ENCODE results near the gene IL13RA2. TPM values are rescaled to one million over a fixed set of nuclear protein-coding genes. Genes with fewer than 3 reads are reported as not detected.

The IL13RA2 gene
- total and polyA plus RNA-seq, 12 donors, result 0.22 to 0.48 (median 0.32) TPM; not detected in 8

DNA sequence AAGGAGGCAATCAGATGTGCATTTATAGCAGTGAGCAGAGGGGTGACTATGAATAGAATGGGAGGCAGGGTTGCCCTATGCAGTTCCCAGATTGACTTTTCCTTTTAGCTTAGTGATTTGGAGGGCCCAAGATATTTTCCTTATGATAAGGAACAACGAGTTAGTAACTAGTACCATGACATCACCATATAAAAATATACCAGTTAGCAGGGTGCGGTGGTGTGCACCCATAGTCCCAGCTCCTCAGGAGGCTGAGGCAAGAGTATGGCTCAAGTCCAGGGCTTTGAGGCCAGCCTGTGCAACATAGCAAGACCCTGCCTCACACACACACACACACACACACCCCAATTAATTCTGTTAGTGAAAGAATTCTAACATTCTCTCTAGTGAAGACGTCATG is 53.0 kb downstream of the IL13RA2 start:
- no peak for ATAC-seq
- WGBS, 2 donors, result 38 to 49% methylated on average over 3 of the region's 3 CpGs
- H3K27ac ChIP-seq, result no peak overlapping the region
- no peaks in the 10 kb centered on the region for H3K36me3 ChIP-seq
- TF ChIP-seq, protein P1, sequence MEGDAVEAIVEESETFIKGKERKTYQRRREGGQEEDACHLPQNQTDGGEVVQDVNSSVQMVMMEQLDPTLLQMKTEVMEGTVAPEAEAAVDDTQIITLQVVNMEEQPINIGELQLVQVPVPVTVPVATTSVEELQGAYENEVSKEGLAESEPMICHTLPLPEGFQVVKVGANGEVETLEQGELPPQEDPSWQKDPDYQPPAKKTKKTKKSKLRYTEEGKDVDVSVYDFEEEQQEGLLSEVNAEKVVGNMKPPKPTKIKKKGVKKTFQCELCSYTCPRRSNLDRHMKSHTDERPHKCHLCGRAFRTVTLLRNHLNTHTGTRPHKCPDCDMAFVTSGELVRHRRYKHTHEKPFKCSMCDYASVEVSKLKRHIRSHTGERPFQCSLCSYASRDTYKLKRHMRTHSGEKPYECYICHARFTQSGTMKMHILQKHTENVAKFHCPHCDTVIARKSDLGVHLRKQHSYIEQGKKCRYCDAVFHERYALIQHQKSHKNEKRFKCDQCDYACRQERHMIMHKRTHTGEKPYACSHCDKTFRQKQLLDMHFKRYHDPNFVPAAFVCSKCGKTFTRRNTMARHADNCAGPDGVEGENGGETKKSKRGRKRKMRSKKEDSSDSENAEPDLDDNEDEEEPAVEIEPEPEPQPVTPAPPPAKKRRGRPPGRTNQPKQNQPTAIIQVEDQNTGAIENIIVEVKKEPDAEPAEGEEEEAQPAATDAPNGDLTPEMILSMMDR (IDR thresholded peaks at IDR 0.05), result no peak
- H3K9me3 ChIP-seq, result no peaks in the 10 kb centered on the region
- H3K27me3 ChIP-seq, result peaks cover 0 to 63% (median 0%) of the 10 kb centered on the region in 7 donors
- intact Hi-C loops (cut with DNase I), result loop anchor here in 2 of 10 donors (10.0 kb wide), 1 partner anchor 340 kb away; no protein-coding TSS in a partner anchor
- no peak for DNase-seq
- no peaks in the 10 kb centered on the region for H3K4me1 ChIP-seq
- no peak overlapping the region for H3K4me3 ChIP-seq

DNA sequence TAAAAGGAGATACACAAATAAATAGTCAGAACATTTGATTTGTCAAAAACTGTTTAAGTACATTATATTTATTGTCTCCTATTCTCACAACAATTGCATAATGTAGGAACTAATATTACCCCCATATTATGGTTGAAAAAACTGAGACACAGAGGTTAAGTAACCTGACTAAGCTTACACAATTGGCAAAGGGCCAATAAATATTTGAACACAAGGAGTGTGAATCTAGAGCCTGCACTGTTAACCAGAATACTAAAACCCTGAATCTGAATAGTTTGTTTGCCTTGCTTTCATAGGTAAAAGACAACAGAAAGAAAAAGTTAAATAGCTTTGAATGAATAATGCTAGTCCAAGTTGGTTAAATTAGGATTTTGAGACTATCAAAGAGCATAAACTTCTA is 55.2 kb downstream of the IL13RA2 start:
- H3K4me1 ChIP-seq, result no peaks in the 10 kb centered on the region
- H3K4me3 ChIP-seq, result no peak overlapping the region
- no peak for ATAC-seq
- H3K36me3 ChIP-seq, result no peaks in the 10 kb centered on the region
- TF ChIP-seq, protein P1 (IDR thresholded peaks at IDR 0.05), result no peak
- intact Hi-C loops (cut with DNase I), result loop anchor here in 2 of 10 donors (10.0 kb wide), 1 partner anchor 337 kb away; no protein-coding TSS in a partner anchor
- H3K27ac ChIP-seq, result no peak overlapping the region
- no peak for DNase-seq
- H3K9me3 ChIP-seq, result no peaks in the 10 kb centered on the region
- peaks cover 0 to 46% (median 0%) of the 10 kb centered on the region in 7 donors for H3K27me3 ChIP-seq

DNA sequence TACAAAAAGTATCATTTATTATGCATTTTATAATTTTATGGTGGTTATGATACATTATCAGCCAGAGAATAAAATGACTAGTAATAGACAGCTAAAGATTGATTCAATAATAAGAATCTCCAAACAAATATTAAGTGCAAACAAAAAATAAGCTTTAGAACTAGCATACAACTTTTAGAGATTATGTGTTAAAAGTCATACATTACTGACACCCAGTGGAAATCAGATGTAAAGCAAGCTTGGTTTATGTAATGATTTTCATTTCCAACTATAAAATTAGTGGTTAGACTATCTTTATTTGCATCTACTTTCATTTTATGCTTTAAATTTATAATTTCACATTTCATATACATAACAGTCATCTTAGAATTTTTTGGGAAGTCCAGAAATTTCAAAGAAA is 57.7 kb downstream of the IL13RA2 start:
- intact Hi-C loops (cut with DNase I), result loop anchor here in 8 of 10 donors (5.0 to 10.0 kb wide), 5 partner anchors 185 to 347 kb away; no protein-coding TSS in a partner anchor
- Histone ChIP-seq H3K4me1 (no peaks in the 10 kb centered on the region), H3K36me3 (no peaks in the 10 kb centered on the region), H3K27me3 (peaks cover 0 to 21% (median 0%) of the 10 kb centered on the region in 7 donors), H3K9me3 (no peaks in the 10 kb centered on the region), H3K4me3 (no peak overlapping the region), H3K27ac (no peak overlapping the region)
- ATAC-seq (no peak), DNase-seq (no peak)
- TF ChIP-seq, protein P1 (IDR thresholded peaks at IDR 0.05), result peak in 7 of 9 donors; percentile 44 to 64 (median 55)

Other genes starting within 250 kb of the IL13RA2 start
- not detected for gene RBMXL3, start 171.8 kb upstream of the IL13RA2 start, total RNA-seq
- not detected for gene RBMXL3, start 171.8 kb upstream of the IL13RA2 start, polyA plus RNA-seq
- 1 to 10 TPM in 7 of 10 donors, under 1 TPM in 3; 0.82 to 1.9 (median 1.3) TPM for gene LRCH2, start 216.5 kb upstream of the IL13RA2 start, total RNA-seq
- gene LRCH2, start 216.5 kb upstream of the IL13RA2 start, polyA plus RNA-seq, result 1 to 10 TPM in 1 of 2 donors, under 1 TPM in 1; 0.46 to 1.6 TPM

Measured in heart right ventricle (tissue), 16 donors.